Adrenal gland (tissue), 12 donors: Measurements from ENCODE around the gene PNPO. TPM values are rescaled to one million over a fixed set of nuclear protein-coding genes. Genes with fewer than 3 reads are reported as not detected.

ENCODE experiments used
- DNase-seq, 7 donors: peaks; one replicate each; pipeline ENCODE4 v3.0.0-alpha.2; 2019 to 2020
- H3K27ac ChIP-seq, 5 donors: fragments of 200-600 bp; sonication (generic) in 4 of 5; 1 replicate in 3 of 5; 2 replicates in 2 of 5; pipeline versions ENCODE4 v1.5.1 to v1.8.0; 2016 to 2020; ENCODE audit warnings: mild to moderate bottlenecking in 1 of 5
- H3K27me3 ChIP-seq: fragments of 200-600 bp; 2 replicates; pipeline ENCODE4 v1.8.0; 2021
- H3K36me3 ChIP-seq, 2 donors: fragments of 200-600 bp; replicated peaks in 1 of 2; 1 replicate in 1 of 2; 2 replicates in 1 of 2; pipeline versions ENCODE4 v1.5.1 to v1.8.0; 2018 to 2022
- H3K4me1 ChIP-seq, 2 donors: fragments of 200-600 bp; replicated peaks in 1 of 2; 1 replicate in 1 of 2; 2 replicates in 1 of 2; pipeline versions ENCODE4 v1.5.1 to v1.8.0; 2018 to 2021
- H3K4me3 ChIP-seq, 4 donors: fragments of 200-600 bp; sonication (generic) in 3 of 4; one replicate each; pipeline ENCODE4 v1.5.1; 2016 to 2018
- H3K9me3 ChIP-seq, 3 donors: fragments of 200-600 bp; sonication (generic) in 1 of 3; replicated peaks in 1 of 3; 1 replicate in 2 of 3; 2 replicates in 1 of 3; pipeline versions ENCODE4 v1.5.1 to v1.8.0; 2016 to 2021
- CTCF ChIP-seq, 6 experiments: fragments of 450-650 bp in 4 of 6; fragments of 200-600 bp in 2 of 6; sonication (generic) in 1 of 6; IDR thresholded peaks; 1 replicate in 5 of 6; 2 replicates in 1 of 6; pipeline versions ENCODE4 v1.5.1 to v1.8.0; 2016 to 2021; ENCODE audit warnings: antibody characterized with exemption in 6 of 6, mild to moderate bottlenecking in 2 of 6, moderate library complexity in 1 of 6
- POLR2A ChIP-seq, 2 donors: fragments of 450-650 bp; IDR thresholded peaks; one replicate each; pipeline ENCODE4 v1.6.1; 2017; ENCODE audit warnings: antibody characterized with exemption in 2 of 2, mild to moderate bottlenecking in 2 of 2, moderate library complexity in 1 of 2
- WGBS, 4 donors: extraction: QIAGEN DNeasy Blood & Tissue Kit in 2 of 4; methylation state at CpG; one replicate each; pipeline versions ENCODE4 v1.1.5 to v1.1.7; 2013 to 2017; 5-methylcytosine and 5-hydroxymethylcytosine counted together
- intact Hi-C, 2 donors: fragments of 100-400 bp; cut with DNase I; formaldehyde crosslinking; loops; one replicate each; pipeline versions ENCODE4 v1.14.1 to v1.15.0; 2022 to 2023
- polyA plus RNA-seq, 3 donors: library from polyadenylated mRNA; stranded (reverse); fragments of 200-250 nt in 2 of 3; fragments of 350-450 nt in 1 of 3; fragmentation: Illumina TruSeq in 1 of 3; extraction: RNeasy Lipid Tissue Mini Kit (QIAGEN cat#74804) in 1 of 3; gene quantifications; one replicate each; pipeline ENCODE4 v1.2.3, GENCODE V29; 2013 to 2014
- total RNA-seq, 9 donors: library from RNA; depleted of rRNA in 4 of 9; stranded (reverse); fragments of >200 nt in 4 of 9; fragments of 120-200 nt in 1 of 9; fragmentation: NEBNext Ultra II Directional in 1 of 9; extraction: Animal tissue kit (Norgen Biotek cat#: 25700) in 1 of 9; gene quantifications; one replicate each; pipeline versions ENCODE4 v1.1.0 to v1.2.4, GENCODE V29; 2013 to 2023
- donor health status: healthy with polysubstance abuse.
- donor health status: Bipolar disorder and iron deficiency.
- donor health status: DM: yes; HTN: yes; CAD: no.
- donor health status: DM: no; HTN: no; CAD: no.
- donor health status: DM: no; HTN: no; CAD: no.
- donor health status: DM: yes; HTN: yes; CAD: no.

Gene PNPO
- total and polyA plus RNA-seq, 12 donors, result 19.7 to 91.5 (median 52.4) TPM

GRCh38 chr17:47975189-47975822 lies 33.9 kb downstream of the PNPO start:
- DNase-seq, result no peak
- no peaks in the 10 kb centered on the region for H3K9me3 ChIP-seq
- H3K4me1 ChIP-seq, result peaks cover 7 to 10% of the 10 kb centered on the region in 2 donors
- WGBS, 4 donors, result 82 to 88% (median 86%) methylated on average over 14 to 15 of the region's 15 CpGs
- peaks cover 0 to 62% of the 10 kb centered on the region in 2 donors for H3K36me3 ChIP-seq
- H3K27me3 ChIP-seq, result no peaks in the 10 kb centered on the region
- intact Hi-C loops, result loop anchor here in 1 of 2 donors (5.0 kb wide), 1 partner anchor 42 kb away; no protein-coding TSS in a partner anchor
- no peak overlapping the region for H3K27ac ChIP-seq
- H3K4me3 ChIP-seq, result no peak overlapping the region
- TF ChIP-seq POLR2A (IDR thresholded peaks at IDR 0.05), result no peak
- no peak for TF ChIP-seq CTCF (IDR thresholded peaks at IDR 0.05)

GRCh38 chr17:47975823-47976205 lies 34.4 kb downstream of the PNPO start:
- H3K9me3 ChIP-seq, result no peaks in the 10 kb centered on the region
- peaks cover 0 to 67% of the 10 kb centered on the region in 2 donors for H3K36me3 ChIP-seq
- no peak overlapping the region for H3K27ac ChIP-seq
- intact Hi-C loops, result loop anchor here in 1 of 2 donors (5.0 kb wide), 1 partner anchor 41 kb away; no protein-coding TSS in a partner anchor
- no peak for DNase-seq
- 85 to 93% (median 88%) methylated on average over 9 to 10 of the region's 10 CpGs for WGBS, 4 donors
- no peak for TF ChIP-seq POLR2A (IDR thresholded peaks at IDR 0.05)
- TF ChIP-seq CTCF (IDR thresholded peaks at IDR 0.05), result no peak
- no peaks in the 10 kb centered on the region for H3K27me3 ChIP-seq
- peaks cover 7 to 8% of the 10 kb centered on the region in 2 donors for H3K4me1 ChIP-seq
- no peak overlapping the region for H3K4me3 ChIP-seq

GRCh38 chr17:47978324-47978723 lies 37.0 kb downstream of the PNPO start:
- WGBS, 4 donors, result 28 to 43% (median 33%) methylated on average over 6 to 7 of the region's 7 CpGs
- intact Hi-C loops, result loop anchor here in 1 of 2 donors (5.0 kb wide), 1 partner anchor 39 kb away; no protein-coding TSS in a partner anchor

GRCh38 chr17:47980541-47980940 lies 39.2 kb downstream of the PNPO start:
- Histone ChIP-seq H3K36me3 (peaks cover 0 to 58% of the 10 kb centered on the region in 2 donors), H3K9me3 (no peaks in the 10 kb centered on the region), H3K4me3 (no peak overlapping the region), H3K27me3 (no peaks in the 10 kb centered on the region), H3K27ac (peak overlapping the region in 1 of 5 donors; percentile 32), H3K4me1 (peaks cover 0 to 9% of the 10 kb centered on the region in 2 donors)
- intact Hi-C loops, result no loop called here
- TF ChIP-seq CTCF (IDR thresholded peaks at IDR 0.05) (no peak), POLR2A (IDR thresholded peaks at IDR 0.05) (no peak)
- peak in 1 of 7 donors; percentile 88 for DNase-seq

More at GRCh38 chr17:47978324-47978723, 37.0 kb downstream of the PNPO start:
- TF ChIP-seq CTCF (IDR thresholded peaks at IDR 0.05) (peak; percentile 50 to 73 (median 65)), POLR2A (IDR thresholded peaks at IDR 0.05) (no peak)
- peaks cover 0 to 78% of the 10 kb centered on the region in 2 donors for H3K36me3 ChIP-seq
- no peak overlapping the region for H3K4me3 ChIP-seq
- no peaks in the 10 kb centered on the region for H3K9me3 ChIP-seq
- H3K27me3 ChIP-seq, result no peaks in the 10 kb centered on the region
- H3K4me1 ChIP-seq, result peaks cover 0 to 3% of the 10 kb centered on the region in 2 donors
- DNase-seq, result peak; percentile 40 to 83 (median 60)
- no peak overlapping the region for H3K27ac ChIP-seq
